Epithelial cell of esophagus (primary cell): ENCODE results near the gene AQP11.
"Not testable (repeated sequence)": the region's sequence is repeated elsewhere in the genome, so short reads cannot be mapped to it uniquely, and the experiment has no call there.

ENCODE experiments used
- DNase-seq: peaks from one replicate; pipeline ENCODE4 v3.0.0; 2010; ENCODE audit warnings: low read depth
- H3K4me3 ChIP-seq: 2 replicates; pipeline ENCODE4 v1.5.1; 2011; ENCODE audit warnings: mild to moderate bottlenecking, low read length, control low read depth
- CTCF ChIP-seq: IDR thresholded peaks from 2 replicates; pipeline ENCODE4 v1.5.1; 2011; ENCODE audit warnings: low read depth, mild to moderate bottlenecking, low read length, control low read depth, inconsistent platforms; ENCODE audit not compliant: insufficient read depth; ENCODE audit errors: missing control alignments

AQP11 gene

GRCh38 chr11:77617892-77618291 lies 28.1 kb downstream of the AQP11 start:
- TF ChIP-seq CTCF: no peak
- H3K4me3 ChIP-seq: no peak overlapping the region
- no peak for DNase-seq

- peak; percentile 74 for TF ChIP-seq CTCF
- DNase-seq: peak; percentile 67
- H3K4me3 ChIP-seq: no peak overlapping the region
These were observed 29.9 kb downstream of the AQP11 start for GRCh38 chr11:77619576-77620198.

DNA sequence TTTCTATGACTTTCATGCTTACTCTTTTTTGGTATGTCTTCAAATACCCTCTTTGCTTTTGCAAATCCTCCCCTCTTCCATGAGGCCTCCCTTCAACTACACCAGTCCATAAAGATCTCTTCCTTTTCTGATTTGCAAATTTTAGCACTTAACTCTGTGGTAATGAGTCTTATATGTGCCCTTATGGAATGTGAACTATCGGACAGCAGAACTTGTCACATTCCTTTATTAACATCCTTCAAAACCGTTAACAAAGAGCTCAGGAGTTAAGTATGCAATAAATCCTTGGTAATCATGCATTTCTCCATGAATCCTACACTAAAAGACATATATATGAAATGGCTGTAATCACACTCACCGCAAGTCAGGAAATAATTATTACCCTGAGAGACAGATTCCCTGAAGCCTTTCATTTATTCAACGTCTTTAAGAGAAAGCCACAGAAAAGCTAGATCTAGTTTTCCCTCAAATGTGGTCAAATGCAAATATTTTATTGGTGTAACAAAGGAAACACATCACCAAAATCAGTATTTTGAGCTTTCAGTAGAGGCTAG lies 40.5 kb downstream of the AQP11 start:
- no peak overlapping the region for H3K4me3 ChIP-seq
- no peak for TF ChIP-seq CTCF
- no peak for DNase-seq

GRCh38 chr11:77633926-77634325 lies 44.2 kb downstream of the AQP11 start:
- H3K4me3 ChIP-seq, DNase-seq: not testable (repeated sequence)

- H3K4me3 ChIP-seq: peak overlapping the region; percentile 80
- DNase-seq: no peak
- no peak for TF ChIP-seq CTCF
These were observed 47.1 kb downstream of the AQP11 start for GRCh38 chr11:77636731-77637344.

- H3K4me3 ChIP-seq: peak within 1 kb of the TSS; percentile 80
- peak; percentile 91 for DNase-seq
- TF ChIP-seq CTCF: no peak
These were observed 47.8 kb downstream of the AQP11 start, which contains the start of gene CLNS1A for GRCh38 chr11:77637345-77638165. CLNS1A (minus strand) TSS chr11:77637794; CDS start chr11:77637714, 80 bp downstream.

GRCh38 chr11:77642228-77642627 lies 52.5 kb downstream of the AQP11 start:
- TF ChIP-seq CTCF: no peak
- peak; percentile 27 for DNase-seq
- no peak overlapping the region for H3K4me3 ChIP-seq
